Measurements from ENCODE around the gene GRIN2C. TPM values are rescaled to one million over a fixed set of nuclear protein-coding genes. Genes with fewer than 3 reads are reported as not detected.
"Not testable (repeated sequence)": the region's sequence is repeated elsewhere in the genome, so short reads cannot be mapped to it uniquely, and the experiment has no call there.

The GRIN2C gene
- total RNA-seq, 4 donors from 2014 or later, result 0.49 to 0.55 TPM; not detected in 2

GRCh38 chr17:74871356-74872076 lies 11.8 kb upstream of the GRIN2C start:
- intact Hi-C loops (cut with DNase I; ENCODE audit: low total_unique reads), result no loop called here
- H3K4me3 ChIP-seq (ENCODE audit: low read depth, poor library complexity, severe bottlenecking), result no peak overlapping the region
- DNase-seq (ENCODE audit: low spot score in 2 of 2), result no peak
- 77 to 82% methylated on average over 11 of the region's 11 CpGs for WGBS, 2 donors
- no peak for TF ChIP-seq POLR2A (IDR thresholded peaks at IDR 0.05)
- no peak for TF ChIP-seq CTCF (IDR thresholded peaks at IDR 0.05)

GRCh38 chr17:74870512-74870911 lies 10.8 kb upstream of the GRIN2C start:
- WGBS, 2 donors, result 77 to 90% methylated on average over 3 of the region's 3 CpGs
- no peak overlapping the region for H3K4me3 ChIP-seq (ENCODE audit: low read depth, poor library complexity, severe bottlenecking)
- DNase-seq (ENCODE audit: low spot score in 2 of 2), result no peak
- TF ChIP-seq POLR2A (IDR thresholded peaks at IDR 0.05) (no peak), CTCF (IDR thresholded peaks at IDR 0.05) (no peak)
- intact Hi-C loops (cut with DNase I; ENCODE audit: low total_unique reads), result no loop called here

- DNase-seq (ENCODE audit: low spot score in 2 of 2); intact Hi-C loops (cut with DNase I; ENCODE audit: low total_unique reads); H3K4me3 ChIP-seq (ENCODE audit: low read depth, poor library complexity, severe bottlenecking): not testable (repeated sequence)
- WGBS, 2 donors, result 96 to 99% methylated on average over 9 of the region's 9 CpGs
Measured at GRCh38 chr17:74870028-74870427, 10.3 kb upstream of the GRIN2C start.

- H3K4me3 ChIP-seq (ENCODE audit: low read depth, poor library complexity, severe bottlenecking), result no peak overlapping the region
- 91 to 94% methylated on average over 6 of the region's 6 CpGs for WGBS, 2 donors
- intact Hi-C loops (cut with DNase I; ENCODE audit: low total_unique reads), result loop anchor here (10.0 kb wide), 1 partner anchor 124 kb away; the partner anchor contains the start of gene NHERF1
- no peak for DNase-seq (ENCODE audit: low spot score in 2 of 2)
- TF ChIP-seq CTCF (IDR thresholded peaks at IDR 0.05), result no peak
- no peak for TF ChIP-seq POLR2A (IDR thresholded peaks at IDR 0.05)
Measured at GRCh38 chr17:74868908-74869255, 9.2 kb upstream of the GRIN2C start.

- no peak for DNase-seq (ENCODE audit: low spot score in 2 of 2)
- no peak overlapping the region for H3K4me3 ChIP-seq (ENCODE audit: low read depth, poor library complexity, severe bottlenecking)
- intact Hi-C loops (cut with DNase I; ENCODE audit: low total_unique reads), result loop anchor here (10.0 kb wide), 1 partner anchor 124 kb away; the partner anchor contains the start of gene NHERF1
- TF ChIP-seq POLR2A (IDR thresholded peaks at IDR 0.05) (no peak), CTCF (IDR thresholded peaks at IDR 0.05) (no peak)
- 81 to 86% methylated on average over 12 of the region's 12 CpGs for WGBS, 2 donors
Measured at GRCh38 chr17:74868251-74868907, 8.7 kb upstream of the GRIN2C start.

- DNase-seq (ENCODE audit: low spot score in 2 of 2), result no peak
- WGBS, 2 donors, result 72 to 79% methylated on average over 19 of the region's 19 CpGs
- no peak for TF ChIP-seq CTCF (IDR thresholded peaks at IDR 0.05)
- TF ChIP-seq POLR2A (IDR thresholded peaks at IDR 0.05), result no peak
- intact Hi-C loops (cut with DNase I; ENCODE audit: low total_unique reads), result loop anchor here (10.0 kb wide), 1 partner anchor 122 kb away; the partner anchor contains the start of gene NHERF1
- no peak overlapping the region for H3K4me3 ChIP-seq (ENCODE audit: low read depth, poor library complexity, severe bottlenecking)
Measured at GRCh38 chr17:74866198-74866835, 6.6 kb upstream of the GRIN2C start.
